Smooth muscle cell (in vitro differentiated cells): ENCODE measurements around the gene PSKH1. TPM values are rescaled to one million over a fixed set of nuclear protein-coding genes. Genes with fewer than 3 reads are reported as not detected.

Source experiments
- DNase-seq: peaks from one replicate; lab custom pipeline; 2025; ENCODE audit not compliant: unreplicated experiment; lab: John Stamatoyannopoulos, UW
- H2AFZ ChIP-seq: fragments of 200-600 bp; sonication (generic); 2 replicates; pipeline ENCODE4 v1.6.0; 2016; ENCODE audit warnings: antibody characterized with exemption, low read depth, mild to moderate bottlenecking
- H3F3A ChIP-seq: fragments of 200-600 bp; sonication (generic); 2 replicates; pipeline ENCODE4 v1.6.0; 2017; ENCODE audit warnings: antibody characterized with exemption, low read depth
- H3K27ac ChIP-seq: fragments of 200-600 bp; sonication (generic); 2 replicates; pipeline ENCODE4 v1.5.1; 2016; ENCODE audit warnings: low read depth, mild to moderate bottlenecking
- H3K27me3 ChIP-seq: fragments of 200-600 bp; sonication (generic); 2 replicates; pipeline ENCODE4 v1.6.1; 2016; ENCODE audit warnings: low read depth, mild to moderate bottlenecking
- H3K36me3 ChIP-seq: fragments of 200-600 bp; sonication (generic); 2 replicates; pipeline ENCODE4 v1.5.1; 2016; ENCODE audit warnings: low read depth
- H3K4me1 ChIP-seq: fragments of 200-600 bp; sonication (generic); 2 replicates; pipeline ENCODE4 v1.5.1; 2016; ENCODE audit warnings: low read depth
- H3K4me2 ChIP-seq: fragments of 200-600 bp; sonication (generic); 2 replicates; pipeline ENCODE4 v1.6.0; 2016; ENCODE audit warnings: mild to moderate bottlenecking
- H3K4me3 ChIP-seq: fragments of 200-600 bp; sonication (generic); 2 replicates; pipeline ENCODE4 v1.5.1; 2016; ENCODE audit warnings: mild to moderate bottlenecking
- H3K79me2 ChIP-seq: fragments of 200-600 bp; sonication (generic); 2 replicates; pipeline ENCODE4 v1.6.0; 2016; ENCODE audit warnings: low read depth, mild to moderate bottlenecking
- H3K9ac ChIP-seq: fragments of 200-600 bp; sonication (generic); 2 replicates; pipeline ENCODE4 v1.6.0; 2016; ENCODE audit warnings: low read depth
- H3K9me3 ChIP-seq: fragments of 200-600 bp; sonication (generic); replicated peaks from 2 replicates; pipeline ENCODE4 v1.5.1; 2016; ENCODE audit warnings: low read depth
- H4K20me1 ChIP-seq: fragments of 200-600 bp; sonication (generic); 2 replicates; pipeline ENCODE4 v1.6.0; 2016; ENCODE audit warnings: low read depth
- WGBS: methylation state at CpG from one replicate; pipeline ENCODE4 v1.1.7; 2016; ENCODE audit warnings: low lambda C conversion rate; 5-methylcytosine and 5-hydroxymethylcytosine counted together
- polyA plus RNA-seq: library from polyadenylated mRNA; unstranded; fragments of >200 nt; fragmentation: Nextera tagmentation; extraction: Ambion mirVana; gene quantifications from 2 replicates; pipeline ENCODE4 v1.2.1, GENCODE V29; 2016
- total RNA-seq: library from RNA; depleted of rRNA; stranded (reverse); fragments of >200 nt; gene quantifications from 2 replicates; pipeline ENCODE4 v1.2.3, GENCODE V29; 2014
- TF ChIP-seq, protein P1 (sequence below): fragments of 200-600 bp; sonication (generic); IDR thresholded peaks from 2 replicates; pipeline ENCODE4 v1.5.1; 2017; ENCODE audit warnings: borderline replicate concordance, mild to moderate bottlenecking, antibody characterized with exemption; ENCODE audit not compliant: insufficient read depth, poor library complexity, severe bottlenecking

Gene PSKH1
- total and polyA plus RNA-seq, 2 experiments from 2014 or later = 15.3 to 36.0 TPM

- no peaks in the 10 kb centered on the region for H3K36me3 ChIP-seq
- H3K9me3 ChIP-seq = no peaks in the 10 kb centered on the region
- no peaks in the 10 kb centered on the region for H3K4me1 ChIP-seq
- TF ChIP-seq, protein P1, sequence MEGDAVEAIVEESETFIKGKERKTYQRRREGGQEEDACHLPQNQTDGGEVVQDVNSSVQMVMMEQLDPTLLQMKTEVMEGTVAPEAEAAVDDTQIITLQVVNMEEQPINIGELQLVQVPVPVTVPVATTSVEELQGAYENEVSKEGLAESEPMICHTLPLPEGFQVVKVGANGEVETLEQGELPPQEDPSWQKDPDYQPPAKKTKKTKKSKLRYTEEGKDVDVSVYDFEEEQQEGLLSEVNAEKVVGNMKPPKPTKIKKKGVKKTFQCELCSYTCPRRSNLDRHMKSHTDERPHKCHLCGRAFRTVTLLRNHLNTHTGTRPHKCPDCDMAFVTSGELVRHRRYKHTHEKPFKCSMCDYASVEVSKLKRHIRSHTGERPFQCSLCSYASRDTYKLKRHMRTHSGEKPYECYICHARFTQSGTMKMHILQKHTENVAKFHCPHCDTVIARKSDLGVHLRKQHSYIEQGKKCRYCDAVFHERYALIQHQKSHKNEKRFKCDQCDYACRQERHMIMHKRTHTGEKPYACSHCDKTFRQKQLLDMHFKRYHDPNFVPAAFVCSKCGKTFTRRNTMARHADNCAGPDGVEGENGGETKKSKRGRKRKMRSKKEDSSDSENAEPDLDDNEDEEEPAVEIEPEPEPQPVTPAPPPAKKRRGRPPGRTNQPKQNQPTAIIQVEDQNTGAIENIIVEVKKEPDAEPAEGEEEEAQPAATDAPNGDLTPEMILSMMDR = no peak
- H3F3A ChIP-seq = peaks cover 20% of the 10 kb centered on the region
- WGBS = 93% methylated on average over 6 of the region's 6 CpGs
- no peaks in the 10 kb centered on the region for H3K79me2 ChIP-seq
- H3K27me3 ChIP-seq = no peaks in the 10 kb centered on the region
- H3K27ac ChIP-seq = no peak overlapping the region
- no peak overlapping the region for H3K4me2 ChIP-seq
- no peak overlapping the region for H3K9ac ChIP-seq
- H2AFZ ChIP-seq = no peak overlapping the region
- no peak for DNase-seq
- H4K20me1 ChIP-seq = peaks cover 94% of the 10 kb centered on the region
- H3K4me3 ChIP-seq = no peak overlapping the region
These were observed 50.2 kb downstream of the PSKH1 start for GRCh38 chr16:67943256-67943618.

GRCh38 chr16:67943619-67944504 lies 50.8 kb downstream of the PSKH1 start, which contains the start of gene LCAT:
Gene LCAT, minus strand, starts transcription at chr16:67944120. Its CDS starts 19 bp downstream, at chr16:67944101.
- H3K4me1 ChIP-seq = no peaks in the 10 kb centered on the region
- H3K9me3 ChIP-seq = no peaks in the 10 kb centered on the region
- no peaks in the 10 kb centered on the region for H3K27me3 ChIP-seq
- peaks cover 20% of the 10 kb centered on the region for H3F3A ChIP-seq
- H3K36me3 ChIP-seq = no peaks in the 10 kb centered on the region
- H3K27ac ChIP-seq = no peak within 1 kb of the TSS
- TF ChIP-seq, protein P1 = no peak
- H3K9ac ChIP-seq = no peak within 1 kb of the TSS
- H3K4me3 ChIP-seq = no peak within 1 kb of the TSS
- WGBS = 84% methylated on average over 20 of the region's 23 CpGs
- no peak within 1 kb of the TSS for H3K4me2 ChIP-seq
- no peak within 1 kb of the TSS for H2AFZ ChIP-seq
- no peaks in the 10 kb centered on the region for H3K79me2 ChIP-seq
- no peak for DNase-seq
- peaks cover 100% of the 10 kb centered on the region for H4K20me1 ChIP-seq

GRCh38 chr16:67944690-67945391 lies 51.8 kb downstream of the PSKH1 start:
- H3K27ac ChIP-seq = no peak overlapping the region
- TF ChIP-seq, protein P1 = no peak
- H3K9ac ChIP-seq = no peak overlapping the region
- H3K4me3 ChIP-seq = no peak overlapping the region
- no peak overlapping the region for H2AFZ ChIP-seq
- no peaks in the 10 kb centered on the region for H3K9me3 ChIP-seq
- H4K20me1 ChIP-seq = peaks cover 100% of the 10 kb centered on the region
- no peaks in the 10 kb centered on the region for H3K79me2 ChIP-seq
- no peaks in the 10 kb centered on the region for H3K27me3 ChIP-seq
- no peak for DNase-seq
- no peak overlapping the region for H3K4me2 ChIP-seq
- no peaks in the 10 kb centered on the region for H3K4me1 ChIP-seq
- no peaks in the 10 kb centered on the region for H3K36me3 ChIP-seq
- 99% methylated on average over 24 of the region's 24 CpGs for WGBS
- H3F3A ChIP-seq = peaks cover 20% of the 10 kb centered on the region
